DND-41 (cell line): Measurements from ENCODE around the gene AGL.

Experiments
- CTCF ChIP-seq: IDR thresholded peaks from 2 replicates; pipeline ENCODE4 v1.5.1; 2012; ENCODE audit warnings: borderline replicate concordance, low read length, moderate library complexity, mild to moderate bottlenecking; ENCODE audit not compliant: poor library complexity, severe bottlenecking; ENCODE audit errors: extremely low read depth
- EZH2 ChIP-seq: IDR thresholded peaks from 3 replicates; pipeline ENCODE4 v1.6.1; 2012; ENCODE audit warnings: borderline replicate concordance, low read depth, mild to moderate bottlenecking, moderate library complexity, low read length, inconsistent platforms; ENCODE audit not compliant: severe bottlenecking

GRCh38 chr1:99808391-99809115 is 41.6 kb upstream of the AGL start:
- peak; percentile 79 for TF ChIP-seq CTCF
- TF ChIP-seq EZH2 = no peak
